Measurements from ENCODE around the gene HCFC1.

Gene HCFC1

DNA sequence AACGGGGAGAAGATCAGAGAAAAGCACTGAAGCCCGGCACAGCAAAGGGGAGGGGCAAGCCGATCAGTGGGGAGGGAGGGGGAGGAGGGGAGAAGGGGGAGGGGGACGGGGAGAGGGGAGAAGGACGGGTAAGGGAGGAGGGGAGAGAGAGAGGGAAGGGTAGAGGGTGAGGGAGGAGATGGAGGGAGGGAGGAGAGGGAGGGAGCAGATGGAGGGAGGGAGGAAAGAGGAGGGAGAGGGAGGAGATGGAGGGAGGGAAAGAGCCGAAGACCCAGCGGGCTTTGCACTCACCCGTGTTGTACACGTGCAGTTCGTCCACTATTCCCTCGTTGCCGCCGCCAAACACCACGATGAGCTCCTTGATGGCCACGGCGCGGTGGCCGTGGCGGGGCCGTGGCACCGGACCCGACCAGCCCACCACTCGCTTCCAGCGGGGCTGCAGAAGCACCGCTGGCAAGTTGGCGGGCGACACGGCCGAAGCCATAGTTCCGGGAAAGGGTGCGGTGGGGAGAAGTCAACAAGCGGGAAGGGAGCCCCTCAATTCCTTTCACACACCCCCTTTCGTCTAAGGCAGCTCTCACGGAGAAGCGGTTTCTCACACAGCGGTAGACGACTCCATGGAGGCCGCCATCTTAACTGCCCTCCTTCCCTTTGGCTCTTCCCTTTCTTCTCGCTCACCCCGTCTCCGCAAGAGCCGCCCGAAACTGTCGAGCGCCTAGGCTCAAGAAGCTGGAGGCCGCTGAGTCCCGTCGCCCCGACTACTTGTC is 1.1 kb downstream of the HCFC1 start:
- 17% methylated on average over 43 of the region's 49 CpGs for WGBS (ENCODE audit: insufficient coverage)

DNA sequence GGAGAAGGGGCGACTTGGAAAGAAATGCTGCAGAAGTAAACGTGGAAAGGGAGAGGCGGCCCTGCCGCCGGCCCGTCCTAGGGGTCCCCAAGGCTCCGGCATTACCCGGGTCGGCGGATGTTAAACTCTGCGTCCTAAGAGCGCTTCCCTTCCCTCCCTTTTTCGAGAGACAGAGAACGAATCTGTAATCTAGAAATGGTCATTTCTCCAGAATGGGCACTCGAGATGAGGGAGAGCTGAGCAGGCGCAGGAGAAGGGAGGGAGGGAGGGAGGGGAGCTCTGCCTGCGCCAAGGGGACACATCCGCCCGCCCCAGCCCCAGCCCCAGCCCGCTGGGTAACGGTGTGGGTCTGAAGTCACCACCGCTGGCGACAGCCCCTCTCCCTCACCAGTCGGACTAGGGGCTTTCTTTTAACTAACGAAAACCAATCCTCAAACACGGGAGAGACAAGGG is 1.7 kb downstream of the HCFC1 start:
- 8% methylated on average over 8 of the region's 26 CpGs for WGBS (ENCODE audit: insufficient coverage)
- ChIA-PET POLR2A (interaction anchor here (2.2 kb wide), 1 partner anchor 32 kb away, joined by 7 read pairs; no protein-coding TSS in a partner anchor), CTCF (interaction anchor here (1.0 to 4.2 kb wide), 6 partner anchors 19 to 49 kb away, joined by 3 to 19 read pairs (median 8); partner anchors contain the start of gene ARHGAP4)
- DNase-seq, result no peak
- Histone ChIP-seq H3K9me3 (ENCODE audit: control extremely low read depth in 1 of 5, control insufficient read depth in 4 of 5, insufficient read depth in 2 of 5, low read depth in 1 of 5, low read length in 4 of 5) (no peaks in the 10 kb centered on the region), H3K36me3 (ENCODE audit: control insufficient read depth in 4 of 4, insufficient read depth in 4 of 4, low read length in 3 of 4) (peaks cover 0 to 22% (median 3%) of the 10 kb centered on the region in 4 experiments), H3K27ac (ENCODE audit: insufficient read depth in 1 of 2, low read depth in 1 of 2, low read length in 2 of 2, poor library complexity in 1 of 2, severe bottlenecking in 2 of 2) (peak overlapping the region in 1 of 2 experiments; percentile 99), H3K27me3 (replicated peaks in 2 of 5; ENCODE audit: control insufficient read depth in 4 of 5, insufficient read depth in 5 of 5, low read length in 4 of 5) (peaks cover 0 to 27% (median 0%) of the 10 kb centered on the region in 5 experiments), H3K4me3 (ENCODE audit: control insufficient read depth in 1 of 7, extremely low read depth in 1 of 7, insufficient read depth in 4 of 7, low read depth in 2 of 7, low read length in 6 of 7) (peak overlapping the region; percentile 38 to 97 (median 89)), H3K4me1 (ENCODE audit: control extremely low read depth in 1 of 4, control insufficient read depth in 4 of 4, insufficient read depth in 4 of 4, low read length in 3 of 4) (peaks cover 13 to 70% (median 61%) of the 10 kb centered on the region in 4 experiments)

More for the DNA sequence above, 1.1 kb downstream of the HCFC1 start:
- H3K27ac ChIP-seq (ENCODE audit: insufficient read depth in 1 of 2, low read depth in 1 of 2, low read length in 2 of 2, poor library complexity in 1 of 2, severe bottlenecking in 2 of 2), result peak overlapping the region; percentile 98 to 99
- peak in 2 of 3 donors; percentile 69 to 73 for DNase-seq
- ChIA-PET POLR2A (interaction anchor here (0.6 to 2.2 kb wide), 4 partner anchors 32 to 527 kb away, joined by 4 to 11 read pairs (median 6); partner anchors contain the start of genes ARHGAP4 and RPL10), CTCF (interaction anchor here (1.0 to 4.2 kb wide), 4 partner anchors 21 to 48 kb away, joined by 3 to 17 read pairs (median 8); partner anchors contain the start of gene ARHGAP4)
- H3K36me3 ChIP-seq (ENCODE audit: control insufficient read depth in 4 of 4, insufficient read depth in 4 of 4, low read length in 3 of 4), result peaks cover 0 to 17% (median 3%) of the 10 kb centered on the region in 4 experiments
- peaks cover 13 to 65% (median 60%) of the 10 kb centered on the region in 4 experiments for H3K4me1 ChIP-seq (ENCODE audit: control extremely low read depth in 1 of 4, control insufficient read depth in 4 of 4, insufficient read depth in 4 of 4, low read length in 3 of 4)
- peak overlapping the region; percentile 80 to 97 (median 93) for H3K4me3 ChIP-seq (ENCODE audit: control insufficient read depth in 1 of 7, extremely low read depth in 1 of 7, insufficient read depth in 4 of 7, low read depth in 2 of 7, low read length in 6 of 7)
- H3K9me3 ChIP-seq (ENCODE audit: control extremely low read depth in 1 of 5, control insufficient read depth in 4 of 5, insufficient read depth in 2 of 5, low read depth in 1 of 5, low read length in 4 of 5), result no peaks in the 10 kb centered on the region
- H3K27me3 ChIP-seq (replicated peaks in 2 of 5; ENCODE audit: control insufficient read depth in 4 of 5, insufficient read depth in 5 of 5, low read length in 4 of 5), result peaks cover 0 to 27% (median 0%) of the 10 kb centered on the region in 5 experiments

DNA sequence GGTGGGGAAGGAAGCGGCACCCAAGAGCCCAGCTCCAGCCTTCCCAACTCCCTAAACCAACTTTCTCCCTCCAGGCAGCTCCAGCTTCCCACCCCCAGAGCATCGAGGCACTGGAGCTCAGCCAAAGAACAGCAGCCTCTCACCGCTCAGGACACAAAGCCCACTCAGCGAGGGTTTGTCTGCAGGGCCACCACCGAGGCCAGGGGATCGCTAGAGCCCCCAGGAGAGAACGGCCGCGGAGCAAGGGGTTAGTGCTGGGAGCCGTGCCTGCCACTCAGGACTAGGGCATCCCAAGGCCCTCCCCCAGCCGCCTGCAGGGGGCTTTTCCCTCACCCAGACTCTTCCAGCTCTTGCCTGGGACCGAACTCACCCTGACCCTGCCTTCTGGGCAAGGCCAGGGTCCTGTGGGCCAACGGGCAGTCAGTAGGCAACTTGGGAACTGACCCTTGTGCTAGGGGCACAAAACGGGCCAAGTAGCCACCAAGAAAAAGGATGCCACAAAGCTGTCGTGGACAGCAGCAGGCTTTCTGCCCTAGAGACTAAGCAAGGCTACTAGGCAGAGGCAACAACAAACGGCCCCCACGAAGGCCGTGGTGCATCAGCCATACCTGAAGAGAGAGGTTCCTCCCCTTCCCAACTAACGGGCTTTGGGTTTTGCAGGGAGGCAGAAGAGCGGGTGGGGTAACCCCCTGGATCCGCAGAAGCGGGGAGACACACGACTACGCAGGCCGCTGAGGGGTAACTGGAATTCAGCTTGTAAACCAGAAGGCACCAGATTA is 2.3 kb downstream of the HCFC1 start:
- whole genome bisulfite sequencing (ENCODE audit: insufficient coverage), result 51% methylated on average over 14 of the region's 25 CpGs
- Histone ChIP-seq H3K4me1 (ENCODE audit: control extremely low read depth in 1 of 4, control insufficient read depth in 4 of 4, insufficient read depth in 4 of 4, low read length in 3 of 4) (peaks cover 13 to 65% (median 56%) of the 10 kb centered on the region in 4 experiments), H3K9me3 (ENCODE audit: control extremely low read depth in 1 of 5, control insufficient read depth in 4 of 5, insufficient read depth in 2 of 5, low read depth in 1 of 5, low read length in 4 of 5) (no peaks in the 10 kb centered on the region), H3K27ac (ENCODE audit: insufficient read depth in 1 of 2, low read depth in 1 of 2, low read length in 2 of 2, poor library complexity in 1 of 2, severe bottlenecking in 2 of 2) (peak overlapping the region in 1 of 2 experiments; percentile 99), H3K27me3 (replicated peaks in 2 of 5; ENCODE audit: control insufficient read depth in 4 of 5, insufficient read depth in 5 of 5, low read length in 4 of 5) (peaks cover 0 to 28% (median 0%) of the 10 kb centered on the region in 5 experiments), H3K4me3 (ENCODE audit: control insufficient read depth in 1 of 7, extremely low read depth in 1 of 7, insufficient read depth in 4 of 7, low read depth in 2 of 7, low read length in 6 of 7) (peak overlapping the region; percentile 38 to 97 (median 86)), H3K36me3 (ENCODE audit: control insufficient read depth in 4 of 4, insufficient read depth in 4 of 4, low read length in 3 of 4) (peaks cover under 1 to 26% (median 3%) of the 10 kb centered on the region in 4 experiments)
- ChIA-PET POLR2A (interaction anchor here (0.7 to 1.0 kb wide), 2 partner anchors 41 to 51 kb away, joined by 3 read pairs; no protein-coding TSS in a partner anchor), CTCF (interaction anchor here (1.0 to 4.2 kb wide), 11 partner anchors 11 to 50 kb away, joined by 3 to 19 read pairs (median 5); partner anchors contain the start of gene ARHGAP4)
- DNase-seq, result no peak

DNA sequence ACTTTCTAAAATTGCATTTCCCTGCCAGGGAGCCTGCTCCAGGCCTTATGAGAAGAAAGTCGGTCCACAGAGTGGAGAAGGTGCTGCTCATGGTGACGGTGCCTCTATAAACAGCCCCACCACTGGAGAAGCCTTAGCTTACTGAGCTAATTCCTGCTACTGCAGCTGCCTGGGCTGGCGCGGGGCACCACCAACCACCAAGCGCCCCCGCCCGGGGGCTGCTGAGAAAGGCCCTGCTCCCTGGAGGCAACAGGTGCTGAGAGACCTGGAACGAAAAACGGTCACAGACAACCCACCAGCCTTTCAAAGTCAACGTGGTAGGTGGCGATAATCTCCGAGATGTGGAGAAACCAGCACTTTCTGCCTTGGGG is 2.9 kb downstream of the HCFC1 start:
- peaks cover 13 to 59% (median 50%) of the 10 kb centered on the region in 4 experiments for H3K4me1 ChIP-seq (ENCODE audit: control extremely low read depth in 1 of 4, control insufficient read depth in 4 of 4, insufficient read depth in 4 of 4, low read length in 3 of 4)
- peak in 2 of 3 donors; percentile 61 to 71 for DNase-seq
- H3K27ac ChIP-seq (ENCODE audit: insufficient read depth in 1 of 2, low read depth in 1 of 2, low read length in 2 of 2, poor library complexity in 1 of 2, severe bottlenecking in 2 of 2), result peak overlapping the region in 1 of 2 experiments; percentile 99
- peaks cover 4 to 32% (median 5%) of the 10 kb centered on the region in 4 experiments for H3K36me3 ChIP-seq (ENCODE audit: control insufficient read depth in 4 of 4, insufficient read depth in 4 of 4, low read length in 3 of 4)
- ChIA-PET CTCF (interaction anchor here (1.0 to 4.2 kb wide), 13 partner anchors 12 to 62 kb away, joined by 3 to 19 read pairs (median 5); partner anchors contain the start of gene ARHGAP4), POLR2A (interaction anchor here (0.7 to 1.0 kb wide), 2 partner anchors 40 to 52 kb away, joined by 3 read pairs; no protein-coding TSS in a partner anchor)
- 44% methylated on average over 8 of the region's 12 CpGs for WGBS (ENCODE audit: insufficient coverage)
- H3K27me3 ChIP-seq (replicated peaks in 2 of 5; ENCODE audit: control insufficient read depth in 4 of 5, insufficient read depth in 5 of 5, low read length in 4 of 5), result peaks cover 0 to 30% (median 0%) of the 10 kb centered on the region in 5 experiments
- peak overlapping the region; percentile 38 to 97 (median 86) for H3K4me3 ChIP-seq (ENCODE audit: control insufficient read depth in 1 of 7, extremely low read depth in 1 of 7, insufficient read depth in 4 of 7, low read depth in 2 of 7, low read length in 6 of 7)
- peaks cover 0 to 1% (median 0%) of the 10 kb centered on the region in 5 experiments for H3K9me3 ChIP-seq (ENCODE audit: control extremely low read depth in 1 of 5, control insufficient read depth in 4 of 5, insufficient read depth in 2 of 5, low read depth in 1 of 5, low read length in 4 of 5)

DNA sequence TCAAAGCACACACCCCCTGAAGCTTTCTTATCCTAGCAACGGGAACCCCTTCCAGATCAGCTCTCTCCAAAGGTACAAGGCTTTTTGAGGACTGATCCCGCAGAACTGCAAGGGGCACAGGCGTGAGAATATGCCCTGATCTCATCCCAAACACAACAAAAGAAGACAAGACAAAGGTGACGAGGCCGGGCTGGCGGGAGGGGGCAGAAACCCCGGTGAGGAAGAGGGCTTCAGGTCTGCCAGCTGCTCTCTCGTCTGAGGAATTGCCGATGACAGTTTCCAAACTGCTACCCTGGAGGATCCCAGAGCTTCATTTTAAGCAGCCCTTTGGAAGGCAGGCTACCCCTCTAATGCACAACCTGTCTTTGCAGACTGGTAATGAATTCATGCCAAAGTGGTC is 3.4 kb downstream of the HCFC1 start:
- ChIA-PET CTCF (interaction anchor here (1.0 to 4.2 kb wide), 11 partner anchors 12 to 62 kb away, joined by 3 to 19 read pairs (median 6); partner anchors contain the start of gene ARHGAP4), POLR2A (interaction anchor here (1.0 kb wide), 1 partner anchor 40 kb away, joined by 3 read pairs; no protein-coding TSS in a partner anchor)
- DNase-seq, result no peak
- H3K4me3 ChIP-seq (ENCODE audit: control insufficient read depth in 1 of 7, extremely low read depth in 1 of 7, insufficient read depth in 4 of 7, low read depth in 2 of 7, low read length in 6 of 7), result peak overlapping the region in 4 of 7 experiments; percentile 31 to 97 (median 90)
- H3K27ac ChIP-seq (ENCODE audit: insufficient read depth in 1 of 2, low read depth in 1 of 2, low read length in 2 of 2, poor library complexity in 1 of 2, severe bottlenecking in 2 of 2), result peak overlapping the region in 1 of 2 experiments; percentile 99
- H3K27me3 ChIP-seq (replicated peaks in 2 of 5; ENCODE audit: control insufficient read depth in 4 of 5, insufficient read depth in 5 of 5, low read length in 4 of 5), result peaks cover 0 to 30% (median 0%) of the 10 kb centered on the region in 5 experiments
- peaks cover 13 to 55% (median 45%) of the 10 kb centered on the region in 4 experiments for H3K4me1 ChIP-seq (ENCODE audit: control extremely low read depth in 1 of 4, control insufficient read depth in 4 of 4, insufficient read depth in 4 of 4, low read length in 3 of 4)
- H3K9me3 ChIP-seq (ENCODE audit: control extremely low read depth in 1 of 5, control insufficient read depth in 4 of 5, insufficient read depth in 2 of 5, low read depth in 1 of 5, low read length in 4 of 5), result peaks cover 0 to 2% (median 0%) of the 10 kb centered on the region in 5 experiments
- WGBS (ENCODE audit: insufficient coverage), result 61% methylated on average over 7 of the region's 9 CpGs
- peaks cover 4 to 37% (median 8%) of the 10 kb centered on the region in 4 experiments for H3K36me3 ChIP-seq (ENCODE audit: control insufficient read depth in 4 of 4, insufficient read depth in 4 of 4, low read length in 3 of 4)

Measured in common myeloid progenitor, CD34-positive (primary cell).